ENCODE results near the gene SLC26A2. TPM values are rescaled to one million over a fixed set of nuclear protein-coding genes. Genes with fewer than 3 reads are reported as not detected.
A peak's percentile ranks its signal among the peaks of the same experiment; 100 is the strongest.
"Not testable (repeated sequence)": the region's sequence is repeated elsewhere in the genome, so short reads cannot be mapped to it uniquely, and the experiment has no call there.

SLC26A2 gene
- total RNA-seq, 2 experiments from 2014 or later, result 3.9 to 5.3 TPM

DNA sequence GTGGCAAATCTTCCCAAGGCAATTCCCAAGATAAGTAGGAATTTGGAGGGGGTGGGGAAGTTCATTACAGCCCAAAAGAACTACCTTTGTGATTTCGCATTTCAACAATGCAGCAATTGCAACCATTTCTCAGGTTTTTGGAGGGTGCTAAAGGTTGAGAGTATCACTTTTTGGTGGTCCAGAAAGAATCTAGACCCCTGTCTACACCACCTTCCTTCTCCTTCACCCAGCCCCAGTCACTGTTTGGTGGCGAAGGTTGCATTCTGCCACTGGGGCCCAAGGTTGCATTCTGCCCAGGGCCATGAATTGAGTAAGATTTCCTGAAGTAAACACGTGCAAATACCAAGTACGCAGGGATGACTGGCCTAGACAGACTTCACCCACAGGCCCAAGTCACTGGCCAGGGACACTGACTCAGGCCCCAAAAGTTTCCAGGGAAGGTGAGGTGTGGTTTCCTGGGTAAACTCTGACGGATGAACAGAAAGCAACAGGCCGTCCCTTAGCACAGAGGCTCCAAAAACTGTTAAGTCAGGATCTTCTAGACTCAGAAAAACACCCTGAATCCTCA lies 21.7 kb upstream of the SLC26A2 start:
- Mint-ChIP-seq H3K4me1 (peaks cover 7% of the 10 kb centered on the region), H3K9me3 (ENCODE audit: low read depth) (no peaks in the 10 kb centered on the region), H3K4me3 (no peak overlapping the region), H3K27ac (no peak overlapping the region), H3K36me3 (ENCODE audit: low read depth) (no peaks in the 10 kb centered on the region), H3K27me3 (peaks cover 5% of the 10 kb centered on the region)
- DNase-seq (no peak), ATAC-seq (peak; percentile 47)
- intact Hi-C loops (cut with DNase I, micrococcal nuclease), result no loop called here
- CTCF ChIA-PET, result interaction anchor here (0.6 kb wide), 1 partner anchor 39 kb away, joined by 3 read pairs; no protein-coding TSS in a partner anchor
- POLR2A ChIA-PET, result no interaction called here

DNA sequence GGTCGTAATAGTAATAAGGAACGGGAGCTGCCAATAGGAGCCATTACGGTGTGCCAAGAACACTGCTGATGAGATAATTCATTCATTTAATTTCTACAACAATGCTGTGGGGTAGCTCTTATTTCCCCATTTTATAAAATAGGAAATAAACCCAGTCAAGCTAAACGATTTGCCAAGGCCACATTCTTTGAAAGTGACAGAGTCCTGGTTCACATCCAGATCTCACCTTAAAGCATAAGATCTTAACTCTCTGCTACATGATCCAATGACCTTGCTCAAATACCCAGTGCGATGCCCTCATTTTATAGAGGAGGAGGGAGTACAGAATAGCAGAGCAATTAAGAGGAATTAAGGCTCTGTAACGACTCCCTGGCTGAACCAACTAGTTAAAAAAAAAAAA lies 21.0 kb upstream of the SLC26A2 start:
- CTCF ChIA-PET, result interaction anchor here (0.6 to 0.7 kb wide), 2 partner anchors 89 to 572 kb away, joined by 3 read pairs; no protein-coding TSS in a partner anchor
- Mint-ChIP-seq H3K4me1 (peaks cover 7% of the 10 kb centered on the region), H3K9me3 (ENCODE audit: low read depth) (no peaks in the 10 kb centered on the region), H3K27me3 (peaks cover 5% of the 10 kb centered on the region), H3K36me3 (ENCODE audit: low read depth) (no peaks in the 10 kb centered on the region), H3K27ac (no peak overlapping the region), H3K4me3 (no peak overlapping the region)
- intact Hi-C loops (cut with DNase I, micrococcal nuclease), result no loop called here
- DNase-seq, result no peak
- POLR2A ChIA-PET, result no interaction called here
- ATAC-seq, result peak; percentile 14

DNA sequence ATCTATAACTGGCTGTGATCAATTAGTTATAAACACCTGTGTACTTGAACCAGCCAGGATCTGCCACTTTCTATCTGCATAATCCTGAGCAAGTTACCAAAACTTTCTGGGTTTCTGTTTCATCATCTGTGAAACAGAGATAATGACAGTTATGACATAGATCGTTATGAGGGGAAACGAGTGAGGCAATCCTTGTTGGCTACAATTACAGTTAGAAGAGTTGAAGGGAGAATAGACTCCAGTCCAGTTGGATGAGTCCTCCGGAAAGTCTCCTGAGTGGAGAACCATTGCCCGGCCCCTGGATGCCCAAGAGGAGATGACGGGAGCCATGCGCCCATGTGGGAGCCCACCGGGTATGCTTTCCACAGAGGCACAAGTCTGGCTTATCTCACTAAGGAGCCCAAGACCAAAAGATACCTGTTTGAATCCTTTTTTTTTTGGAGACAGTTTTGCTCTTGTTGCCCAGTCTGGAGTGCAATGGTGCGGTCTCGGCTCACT lies 20.4 kb upstream of the SLC26A2 start:
- CTCF ChIA-PET, result interaction anchor here (0.7 kb wide), 1 partner anchor 572 kb away, joined by 3 read pairs; no protein-coding TSS in a partner anchor
- Mint-ChIP-seq H3K9me3 (ENCODE audit: low read depth) (no peaks in the 10 kb centered on the region), H3K36me3 (ENCODE audit: low read depth) (no peaks in the 10 kb centered on the region), H3K4me3 (no peak overlapping the region), H3K27me3 (peaks cover 5% of the 10 kb centered on the region), H3K4me1 (peaks cover 7% of the 10 kb centered on the region), H3K27ac (peak overlapping the region; percentile 45)
- POLR2A ChIA-PET, result no interaction called here
- peak; percentile 85 for ATAC-seq
- no peak for DNase-seq
- intact Hi-C loops (cut with DNase I, micrococcal nuclease), result loop anchor here in 1 of 2 experiments (1.0 kb wide), 1 partner anchor 19 kb away; no protein-coding TSS in a partner anchor

- Mint-ChIP-seq H3K4me1 (peaks cover 7% of the 10 kb centered on the region), H3K36me3 (ENCODE audit: low read depth) (no peaks in the 10 kb centered on the region), H3K27me3 (peaks cover 5% of the 10 kb centered on the region), H3K27ac (peak overlapping the region; percentile 53), H3K9me3 (ENCODE audit: low read depth) (no peaks in the 10 kb centered on the region), H3K4me3 (no peak overlapping the region)
- ATAC-seq (no peak), DNase-seq (no peak)
- intact Hi-C loops (cut with DNase I, micrococcal nuclease), result loop anchor here in 1 of 2 experiments (1.0 kb wide), 1 partner anchor 18 kb away; no protein-coding TSS in a partner anchor
- CTCF ChIA-PET, result no interaction called here
- POLR2A ChIA-PET, result no interaction called here
Observed at GRCh38 chr5:149940941-149941644, 19.5 kb upstream of the SLC26A2 start.

DNA sequence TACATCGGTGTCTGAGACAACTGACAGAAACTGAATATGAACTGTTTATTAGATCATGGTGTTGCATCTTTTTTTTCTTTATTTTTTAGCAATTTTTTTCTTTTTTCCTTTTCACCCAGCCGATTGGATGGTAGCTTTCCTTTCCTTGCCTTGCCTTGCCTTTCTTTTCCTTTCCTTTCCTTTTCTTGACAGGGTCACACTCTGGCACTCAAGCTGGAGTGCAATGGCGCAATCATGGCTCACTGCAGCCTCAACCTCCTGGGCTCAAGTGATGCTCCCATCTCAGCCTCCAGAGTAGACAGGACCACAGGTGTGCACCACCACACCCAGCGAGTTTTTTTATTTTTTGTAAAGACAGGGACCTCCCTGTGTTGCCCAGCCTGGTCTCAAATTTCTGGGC lies 18.8 kb upstream of the SLC26A2 start:
- peaks cover 7% of the 10 kb centered on the region for H3K4me1 Mint-ChIP-seq
- CTCF ChIA-PET, result no interaction called here

DNA sequence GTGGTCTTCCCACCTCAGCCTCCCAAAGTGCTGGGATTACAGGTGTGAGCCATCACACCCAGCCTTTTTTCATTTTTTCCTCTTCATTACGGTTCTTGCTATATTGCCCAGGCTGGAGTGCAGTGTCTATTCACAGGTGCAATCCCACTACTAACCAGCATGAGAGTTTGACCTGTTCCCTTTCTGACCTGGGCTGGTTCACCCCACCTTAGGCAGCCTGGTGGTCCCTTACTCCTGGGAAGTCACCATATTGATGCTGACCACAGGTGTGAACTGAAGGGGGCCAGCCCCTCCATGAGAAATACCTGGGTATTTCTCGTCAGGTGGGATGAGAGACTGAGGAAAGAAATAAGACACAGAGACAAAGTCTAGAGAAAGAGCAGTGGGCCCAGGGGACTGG lies 18.4 kb upstream of the SLC26A2 start:
- H3K9me3 Mint-ChIP-seq (ENCODE audit: low read depth), result no peaks in the 10 kb centered on the region
- peaks cover 7% of the 10 kb centered on the region for H3K4me1 Mint-ChIP-seq
- no peaks in the 10 kb centered on the region for H3K36me3 Mint-ChIP-seq (ENCODE audit: low read depth)
- intact Hi-C loops (cut with DNase I, micrococcal nuclease), result no loop called here
- no peak overlapping the region for H3K4me3 Mint-ChIP-seq
- DNase-seq (no peak), ATAC-seq (no peak)
- H3K27me3 Mint-ChIP-seq, result no peaks in the 10 kb centered on the region
- no peak overlapping the region for H3K27ac Mint-ChIP-seq
- CTCF ChIA-PET, result no interaction called here
- POLR2A ChIA-PET, result no interaction called here

More for the DNA sequence above, 18.8 kb upstream of the SLC26A2 start:
- Mint-ChIP-seq H3K9me3 (ENCODE audit: low read depth) (no peaks in the 10 kb centered on the region), H3K27me3 (peaks cover 3% of the 10 kb centered on the region), H3K36me3 (ENCODE audit: low read depth) (no peaks in the 10 kb centered on the region), H3K27ac (no peak overlapping the region), H3K4me3 (no peak overlapping the region)
- no peak for DNase-seq
- POLR2A ChIA-PET, result no interaction called here
- intact Hi-C loops (cut with DNase I, micrococcal nuclease), result no loop called here
- ATAC-seq, result no peak

DNA sequence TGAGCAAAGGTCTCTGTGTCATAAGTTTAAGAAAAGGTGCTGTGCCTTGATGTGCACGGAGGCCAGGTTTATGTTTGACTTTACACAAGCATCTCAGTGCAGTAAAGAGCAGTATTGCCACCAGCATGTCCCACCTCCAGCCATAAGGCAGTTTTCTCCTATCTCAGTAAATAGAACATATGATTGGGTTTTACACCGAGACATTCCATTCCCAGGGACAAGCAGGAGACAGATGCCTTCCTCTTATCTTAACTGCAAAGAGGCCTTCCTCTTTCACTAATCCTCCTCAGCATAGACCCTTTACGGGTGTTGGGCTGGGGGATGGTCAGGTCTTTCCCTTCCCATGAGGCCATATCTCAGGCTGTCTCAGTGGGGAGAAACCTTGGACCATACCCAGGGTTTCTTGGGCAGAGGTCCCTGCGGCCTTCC lies 17.8 kb upstream of the SLC26A2 start:
- H3K4me3 Mint-ChIP-seq; ATAC-seq; H3K27ac Mint-ChIP-seq; H3K27me3 Mint-ChIP-seq; intact Hi-C loops (cut with DNase I, micrococcal nuclease); H3K4me1 Mint-ChIP-seq; H3K9me3 Mint-ChIP-seq (ENCODE audit: low read depth); DNase-seq; H3K36me3 Mint-ChIP-seq (ENCODE audit: low read depth); POLR2A ChIA-PET; CTCF ChIA-PET: not testable (repeated sequence)

DNA sequence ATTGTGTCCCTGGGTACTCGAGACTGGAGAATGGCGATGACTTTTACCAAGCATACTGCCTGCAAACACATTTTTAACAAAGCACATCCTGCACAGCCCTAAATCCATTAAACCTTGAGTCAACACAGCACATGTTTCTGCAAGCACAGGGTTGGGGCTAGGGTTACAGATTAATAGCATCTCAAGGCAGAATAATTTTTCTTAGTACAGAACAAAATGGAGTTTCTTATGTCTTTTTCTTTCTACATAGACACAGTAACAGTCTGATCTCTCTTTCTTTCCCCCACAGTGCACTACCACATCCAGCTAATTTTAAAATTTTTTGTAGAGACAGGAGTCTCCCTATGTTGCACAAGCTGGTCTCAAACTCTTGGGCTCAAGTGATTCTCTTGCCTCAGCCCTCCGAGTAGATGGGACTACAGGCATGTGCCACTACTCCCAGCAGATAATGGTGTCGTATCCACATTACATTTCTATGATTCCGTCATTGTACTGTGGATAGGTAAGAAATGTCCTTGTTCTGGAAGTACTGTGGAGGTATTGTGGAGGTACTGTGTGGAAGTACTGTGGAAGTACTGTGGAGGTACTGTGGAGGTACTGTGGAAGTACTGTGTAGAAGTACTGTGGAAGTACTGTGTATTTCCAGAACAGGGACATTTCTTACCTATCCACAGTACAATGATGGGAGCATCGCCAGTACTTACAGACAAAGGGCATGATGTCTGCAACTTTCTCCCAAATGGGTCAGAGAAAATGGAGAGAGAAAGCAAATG lies 17.2 kb upstream of the SLC26A2 start:
- intact Hi-C loops (cut with DNase I, micrococcal nuclease); H3K4me1 Mint-ChIP-seq; DNase-seq; H3K36me3 Mint-ChIP-seq (ENCODE audit: low read depth); POLR2A ChIA-PET; H3K4me3 Mint-ChIP-seq; ATAC-seq; H3K27me3 Mint-ChIP-seq; CTCF ChIA-PET; H3K27ac Mint-ChIP-seq; H3K9me3 Mint-ChIP-seq (ENCODE audit: low read depth): not testable (repeated sequence)

DNA sequence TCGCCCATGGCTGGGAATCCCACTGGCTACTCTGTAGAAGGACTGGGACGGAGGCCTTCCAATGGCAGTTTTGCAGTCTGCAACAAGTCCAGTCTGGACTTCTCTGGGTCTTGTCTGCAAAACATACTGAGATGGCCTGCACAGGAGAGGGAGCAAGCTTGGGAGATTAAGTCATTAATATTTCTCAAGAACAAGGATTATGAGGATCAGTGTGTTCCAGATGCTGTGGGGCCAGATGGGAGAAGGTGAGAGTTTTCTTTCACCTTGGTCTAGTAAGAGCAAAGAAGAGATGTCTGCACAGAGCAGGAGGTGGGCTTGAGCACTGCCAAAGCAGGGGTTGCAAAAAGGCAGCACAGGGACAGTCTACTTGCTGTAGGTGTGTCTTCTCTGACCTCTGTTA lies 15.9 kb upstream of the SLC26A2 start, which contains the start of gene PDE6A:
TSS of gene PDE6A (minus strand) at position 128 of the 400 bp plus-strand sequence. CDS start at position 8, 120 bp downstream.
- Mint-ChIP-seq H3K27me3 (peaks cover 1% of the 10 kb centered on the region), H3K27ac (no peak within 1 kb of the TSS), H3K36me3 (ENCODE audit: low read depth) (no peaks in the 10 kb centered on the region), H3K4me3 (no peak within 1 kb of the TSS), H3K4me1 (peaks cover 6% of the 10 kb centered on the region), H3K9me3 (ENCODE audit: low read depth) (no peaks in the 10 kb centered on the region)
- CTCF ChIA-PET, result no interaction called here
- POLR2A ChIA-PET, result no interaction called here
- intact Hi-C loops (cut with DNase I, micrococcal nuclease), result no loop called here
- DNase-seq, result no peak
- no peak for ATAC-seq

DNA sequence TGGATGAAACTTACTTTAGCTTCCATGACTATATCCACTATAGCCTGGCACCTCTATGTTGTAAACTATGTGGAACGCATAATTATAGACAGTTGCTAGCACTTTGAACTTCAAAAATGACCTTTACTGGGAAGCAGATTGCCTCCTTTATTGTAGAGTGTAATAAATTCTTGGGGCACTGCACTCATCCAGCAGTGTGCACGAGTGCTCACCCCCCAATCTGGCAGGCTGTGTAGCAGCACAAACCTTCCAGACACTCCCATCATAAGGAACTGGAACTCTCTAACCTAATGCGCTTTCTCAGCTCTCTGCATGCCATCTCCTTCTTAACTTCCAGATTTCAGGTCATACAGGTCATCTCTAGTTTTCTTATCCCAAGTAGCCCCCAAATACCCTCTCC lies 14.4 kb upstream of the SLC26A2 start:
- H3K4me3 Mint-ChIP-seq, result no peak overlapping the region
- CTCF ChIA-PET, result interaction anchor here (0.6 to 0.7 kb wide), 2 partner anchors 164 to 246 kb away, joined by 3 to 4 read pairs; no protein-coding TSS in a partner anchor

DNA sequence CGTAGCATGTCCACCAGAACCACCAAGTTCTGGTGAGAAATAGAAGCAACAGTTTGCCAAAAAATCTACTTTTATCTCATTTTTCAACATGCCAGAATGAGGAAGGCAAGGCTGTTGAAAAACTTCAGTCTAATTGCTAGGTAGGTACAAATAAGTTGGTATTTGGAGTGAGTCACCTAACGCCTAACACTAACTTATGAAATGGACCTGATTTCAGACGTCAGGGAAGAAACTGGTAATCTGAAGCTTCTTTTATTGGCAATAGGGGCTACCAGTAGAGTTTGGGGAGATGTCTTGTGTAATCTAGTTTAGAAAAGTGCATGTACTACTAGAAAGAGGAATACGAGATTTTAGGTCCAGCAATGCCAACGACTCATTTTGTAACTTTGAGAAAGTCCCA lies 11.6 kb upstream of the SLC26A2 start:
- DNase-seq (no peak), ATAC-seq (no peak)
- intact Hi-C loops (cut with DNase I, micrococcal nuclease), result no loop called here
- ChIA-PET CTCF (interaction anchor here (0.7 to 1.1 kb wide), 3 partner anchors 10 to 14 kb away, joined by 3 to 5 read pairs (median 3); no protein-coding TSS in a partner anchor), POLR2A (no interaction called here)
- Mint-ChIP-seq H3K27me3 (peaks cover 1% of the 10 kb centered on the region), H3K36me3 (ENCODE audit: low read depth) (no peaks in the 10 kb centered on the region), H3K9me3 (ENCODE audit: low read depth) (no peaks in the 10 kb centered on the region), H3K27ac (no peak overlapping the region), H3K4me3 (no peak overlapping the region), H3K4me1 (no peaks in the 10 kb centered on the region)

More for the DNA sequence above, 14.4 kb upstream of the SLC26A2 start:
- no peak for DNase-seq
- POLR2A ChIA-PET, result no interaction called here
- ATAC-seq, result no peak
- Mint-ChIP-seq H3K9me3 (ENCODE audit: low read depth) (no peaks in the 10 kb centered on the region), H3K4me1 (no peaks in the 10 kb centered on the region), H3K27me3 (peaks cover 1% of the 10 kb centered on the region), H3K36me3 (ENCODE audit: low read depth) (no peaks in the 10 kb centered on the region), H3K27ac (no peak overlapping the region)
- intact Hi-C loops (cut with DNase I, micrococcal nuclease), result no loop called here

Data from activated CD4-positive, alpha-beta T cell treated with anti-CD3 and anti-CD28 coated beads for 36 hours (primary cell).